Left lung (tissue), 10 donors: Measurements from ENCODE around the gene CCDC157. TPM values are rescaled to one million over a fixed set of nuclear protein-coding genes. Genes with fewer than 3 reads are reported as not detected.
"Not testable (repeated sequence)": the region's sequence is repeated elsewhere in the genome, so short reads cannot be mapped to it uniquely, and the experiment has no call there.

Experiments used
- ATAC-seq: fragments of 200-7000 bp; cut with Tn5 transposase; one replicate; pipeline ENCODE4 v1.9.1; 2020; ENCODE audit warnings: moderate library complexity
- DNase-seq, 4 donors: peaks; one replicate each; pipeline ENCODE4 v3.0.0-alpha.2; 2013 to 2020
- H3K27ac ChIP-seq, 2 donors: fragments of 200-600 bp; sonication (generic) in 1 of 2; one replicate each; pipeline versions ENCODE4 v1.5.0 to v1.8.0; 2020 to 2021
- H3K27me3 ChIP-seq, 2 donors: fragments of 200-600 bp; sonication (generic) in 1 of 2; one replicate each; pipeline versions ENCODE4 v1.5.0 to v1.8.0; 2020 to 2021
- H3K36me3 ChIP-seq, 2 donors: fragments of 200-600 bp; sonication (generic) in 1 of 2; one replicate each; pipeline versions ENCODE4 v1.5.0 to v1.8.0; 2020 to 2021
- H3K4me1 ChIP-seq, 2 donors: fragments of 200-600 bp; one replicate each; pipeline ENCODE4 v1.8.0; 2021
- H3K4me3 ChIP-seq, 2 donors: fragments of 200-600 bp; sonication (generic) in 1 of 2; one replicate each; pipeline versions ENCODE4 v1.5.0 to v1.8.0; 2020 to 2021; ENCODE audit warnings: mild to moderate bottlenecking in 1 of 2
- H3K9me3 ChIP-seq, 2 donors: fragments of 200-600 bp; sonication (generic) in 1 of 2; one replicate each; pipeline versions ENCODE4 v1.5.0 to v1.8.0; 2020 to 2021
- CTCF ChIP-seq, 2 donors: fragments of 200-600 bp; sonication (generic) in 1 of 2; IDR thresholded peaks; one replicate each; pipeline versions ENCODE4 v1.5.0 to v1.8.0; 2021; ENCODE audit warnings: antibody characterized with exemption in 2 of 2
- intact Hi-C, 2 donors: fragments of 100-400 bp; cut with DNase I; formaldehyde crosslinking; loops; one replicate each; pipeline versions ENCODE4 v1.11.2 to v1.14.2; 2022
- polyA plus RNA-seq, 6 donors: library from polyadenylated mRNA; unstranded; fragments of 120-200 nt; gene quantifications; one replicate each; pipeline ENCODE4 v1.2.1, GENCODE V29; 2013; ENCODE audit not compliant: insufficient read length in 6 of 6
- total RNA-seq, 2 donors: library from RNA; stranded (reverse); fragmentation: NEBNext Ultra II Directional; extraction: Animal tissue kit (Norgen Biotek cat#: 25700); gene quantifications; one replicate each; pipeline ENCODE4 v1.2.1, GENCODE V29; 2021
- donor health status: DM: no; HTN: yes; CAD: no.
- donor health status: DM: no; HTN: no; CAD: no.

Gene CCDC157
- total and polyA plus RNA-seq, 8 donors: 2.8 to 8.1 (median 4.2) TPM

- no peak for DNase-seq
- H3K9me3 ChIP-seq: no peaks in the 10 kb centered on the region
- no peak for ATAC-seq
- intact Hi-C loops: no loop called here
- no peak for TF ChIP-seq CTCF (IDR thresholded peaks at IDR 0.05)
- no peak overlapping the region for H3K27ac ChIP-seq
- H3K27me3 ChIP-seq: no peaks in the 10 kb centered on the region
- H3K36me3 ChIP-seq: peaks cover 6 to 100% of the 10 kb centered on the region in 2 donors
- no peaks in the 10 kb centered on the region for H3K4me1 ChIP-seq
- H3K4me3 ChIP-seq: no peak overlapping the region
These were observed 19.9 kb upstream of the CCDC157 start for GRCh38 chr22:30336752-30337460.

- no peak overlapping the region for H3K27ac ChIP-seq
These were observed 19.4 kb upstream of the CCDC157 start for GRCh38 chr22:30337461-30337778.

GRCh38 chr22:30338341-30338740 lies 18.5 kb upstream of the CCDC157 start:
- H3K4me1 ChIP-seq, H3K4me3 ChIP-seq, H3K9me3 ChIP-seq, ATAC-seq, DNase-seq, H3K27ac ChIP-seq, H3K27me3 ChIP-seq, intact Hi-C loops: not testable (repeated sequence)
- H3K36me3 ChIP-seq: peaks cover 6 to 100% of the 10 kb centered on the region in 2 donors

More at GRCh38 chr22:30337461-30337778, 19.4 kb upstream of the CCDC157 start:
- TF ChIP-seq CTCF (IDR thresholded peaks at IDR 0.05): no peak
- intact Hi-C loops: no loop called here
- H3K4me1 ChIP-seq: no peaks in the 10 kb centered on the region
- no peaks in the 10 kb centered on the region for H3K27me3 ChIP-seq
- DNase-seq (no peak), ATAC-seq (no peak)
- peaks cover 6 to 100% of the 10 kb centered on the region in 2 donors for H3K36me3 ChIP-seq
- H3K9me3 ChIP-seq: no peaks in the 10 kb centered on the region
- H3K4me3 ChIP-seq: no peak overlapping the region

- no peak overlapping the region for H3K27ac ChIP-seq
- H3K36me3 ChIP-seq: peaks cover 9 to 100% of the 10 kb centered on the region in 2 donors
- no peak for ATAC-seq
These were observed 18.0 kb upstream of the CCDC157 start for GRCh38 chr22:30338802-30339201.

GRCh38 chr22:30340911-30341685 lies 15.7 kb upstream of the CCDC157 start:
- ATAC-seq: no peak

More at GRCh38 chr22:30338802-30339201, 18.0 kb upstream of the CCDC157 start:
- H3K4me3 ChIP-seq: no peak overlapping the region
- no peak for TF ChIP-seq CTCF (IDR thresholded peaks at IDR 0.05)
- H3K4me1 ChIP-seq: no peaks in the 10 kb centered on the region
- DNase-seq: no peak
- no peaks in the 10 kb centered on the region for H3K9me3 ChIP-seq
- no peaks in the 10 kb centered on the region for H3K27me3 ChIP-seq
- intact Hi-C loops: no loop called here

More at GRCh38 chr22:30340911-30341685, 15.7 kb upstream of the CCDC157 start:
- Histone ChIP-seq H3K27me3 (no peaks in the 10 kb centered on the region), H3K9me3 (no peaks in the 10 kb centered on the region), H3K27ac (no peak overlapping the region), H3K36me3 (peaks cover 8 to 100% of the 10 kb centered on the region in 2 donors), H3K4me3 (no peak overlapping the region), H3K4me1 (no peaks in the 10 kb centered on the region)
- no peak for DNase-seq
- intact Hi-C loops: no loop called here
- no peak for TF ChIP-seq CTCF (IDR thresholded peaks at IDR 0.05)
